PC-3 (cell line): Measurements from ENCODE around the gene SPRED2. TPM values are rescaled to one million over a fixed set of nuclear protein-coding genes. Genes with fewer than 3 reads are reported as not detected.

Experiments
- ATAC-seq: fragments of 200-7000 bp; cut with Tn5 transposase; 2 replicates; pipeline ENCODE4 v1.9.1; 2020; ENCODE audit warnings: mild to moderate bottlenecking, moderate library complexity
- BruUV-seq: library from RNA; stranded (reverse); fragments of 400-500 nt; replicated peaks from 2 replicates; lab custom pipeline; 2021; lab: Mats Ljungman, UMichigan
- CTCF ChIA-PET: fragments of 300-600 bp; sonication (Branson Sonifier 250); formaldehyde crosslinking; loops from one replicate; lab custom pipeline; 2022; ENCODE audit warnings: antibody characterized with exemption; lab: Charles Lee
- POLR2A ChIA-PET: fragments of 300-600 bp; sonication (Branson Sonifier 250); formaldehyde crosslinking; loops from one replicate; lab custom pipeline; 2022; ENCODE audit warnings: antibody characterized with exemption; ENCODE audit not compliant: unreplicated experiment; lab: Charles Lee
- DNase-seq: peaks from one replicate; pipeline ENCODE4 v3.0.0-alpha.2; 2015
- H2AFZ ChIP-seq: fragments of 300-600 bp; sonication (generic); 2 replicates; pipeline ENCODE4 v1.6.0; 2016; ENCODE audit warnings: antibody characterized with exemption, low read length
- H3F3A ChIP-seq: fragments of 300-600 bp; sonication (generic); one replicate; pipeline ENCODE4 v1.6.0; 2017; ENCODE audit warnings: antibody characterized with exemption, low read length, control low read depth, mild to moderate bottlenecking; ENCODE audit not compliant: unreplicated experiment
- H3K27ac ChIP-seq: fragments of 300-600 bp; sonication (generic); 2 replicates; pipeline ENCODE4 v1.5.1; 2016; ENCODE audit warnings: mild to moderate bottlenecking, low read length
- H3K27me3 ChIP-seq: fragments of 300-600 bp; sonication (generic); 2 replicates; pipeline ENCODE4 v1.6.1; 2016; ENCODE audit warnings: low read length, mixed read lengths
- H3K36me3 ChIP-seq: fragments of 300-600 bp; sonication (generic); 2 replicates; pipeline ENCODE4 v1.6.1; 2016; ENCODE audit warnings: low read depth, mixed run types, low read length, mixed read lengths
- H3K4me1 ChIP-seq: fragments of 300-600 bp; sonication (generic); 2 replicates; pipeline ENCODE4 v1.5.1; 2016; ENCODE audit warnings: low read length; ENCODE audit not compliant: insufficient read depth
- H3K4me2 ChIP-seq: fragments of 300-600 bp; sonication (generic); 2 replicates; pipeline ENCODE4 v1.6.0; 2016; ENCODE audit warnings: low read length
- H3K4me3 ChIP-seq: fragments of 300-600 bp; sonication (generic); 2 replicates; pipeline ENCODE4 v1.5.1; 2016; ENCODE audit warnings: mild to moderate bottlenecking, low read length, mixed read lengths
- H3K79me2 ChIP-seq: fragments of 300-600 bp; sonication (generic); 2 replicates; pipeline ENCODE4 v1.6.1; 2017; ENCODE audit warnings: low read length, mixed read lengths
- H3K9ac ChIP-seq: fragments of 300-600 bp; sonication (generic); 2 replicates; pipeline ENCODE4 v1.6.0; 2016; ENCODE audit warnings: mild to moderate bottlenecking, low read length
- H3K9me2 ChIP-seq: fragments of 300-600 bp; sonication (generic); replicated peaks from 2 replicates; pipeline ENCODE4 v1.6.1; 2016; ENCODE audit warnings: mixed run types, low read length, mixed read lengths
- H3K9me3 ChIP-seq: fragments of 300-600 bp; sonication (generic); 2 replicates; pipeline ENCODE4 v1.6.1; 2016; ENCODE audit warnings: low read length, mixed read lengths
- H4K20me1 ChIP-seq: fragments of 300-600 bp; sonication (generic); 2 replicates; pipeline ENCODE4 v1.6.1; 2016; ENCODE audit warnings: low read length, mixed read lengths
- CTCF ChIP-seq: fragments of 300-600 bp; sonication (generic); conservative IDR thresholded peaks from 2 replicates; pipeline ENCODE4 v1.5.1; 2017; ENCODE audit warnings: antibody characterized with exemption, low read depth, mild to moderate bottlenecking, low read length
- EZH2 ChIP-seq: fragments of 300-600 bp; sonication (generic); IDR thresholded peaks from one replicate; pipeline ENCODE4 v1.6.1; 2017; ENCODE audit warnings: antibody characterized with exemption, mild to moderate bottlenecking, low read length; ENCODE audit not compliant: unreplicated experiment
- EZH2phosphoT487 ChIP-seq: fragments of 300-600 bp; sonication (generic); IDR thresholded peaks from 2 replicates; pipeline ENCODE4 v1.6.1; 2018; ENCODE audit warnings: mild to moderate bottlenecking, antibody characterized with exemption, low read length, borderline replicate concordance
- intact Hi-C: fragments of 100-400 bp; cut with micrococcal nuclease; formaldehyde crosslinking; loops from 2 replicates; pipeline ENCODE4 v1.9.0; 2023
- total RNA-seq: library from RNA; depleted of rRNA; stranded (reverse); fragments of >200 nt; gene quantifications from 2 replicates; pipeline ENCODE4 v1.2.3, GENCODE V29; 2014

Gene SPRED2
- total RNA-seq, 1 experiment from 2014 or later, result 16.2 TPM

DNA sequence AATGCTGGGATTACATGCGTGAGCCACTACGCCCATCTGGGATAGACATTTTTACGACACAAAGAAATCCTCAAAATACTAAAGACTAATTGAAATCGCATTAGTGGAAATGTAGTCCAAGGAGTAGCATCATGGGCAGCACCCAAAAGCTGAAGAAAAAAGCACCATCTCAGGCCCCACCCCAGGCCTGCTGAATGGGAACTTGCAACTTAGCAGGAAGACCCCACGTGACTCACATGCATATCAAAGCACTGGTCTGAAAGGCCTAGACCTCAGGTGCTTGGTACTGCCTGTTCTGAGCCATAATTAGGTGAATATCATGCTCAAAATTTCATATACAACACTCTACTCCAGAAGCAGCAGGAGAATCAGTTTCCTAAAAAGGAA is 28.9 kb downstream of the SPRED2 start:
- Histone ChIP-seq H3K27me3 (no peaks in the 10 kb centered on the region), H3K4me2 (no peak overlapping the region), H3K9ac (no peak overlapping the region), H3K4me1 (peaks cover 16% of the 10 kb centered on the region), H3K79me2 (peaks cover 96% of the 10 kb centered on the region), H2AFZ (no peak overlapping the region), H3K27ac (no peak overlapping the region), H3K4me3 (no peak overlapping the region), H3K9me3 (no peaks in the 10 kb centered on the region), H3K36me3 (no peaks in the 10 kb centered on the region), H3F3A (no peaks in the 10 kb centered on the region), H3K9me2 (no peaks in the 10 kb centered on the region), H4K20me1 (peaks cover 24% of the 10 kb centered on the region)
- CTCF ChIA-PET, result no interaction called here
- POLR2A ChIA-PET, result no interaction called here
- TF ChIP-seq EZH2phosphoT487 (no peak), EZH2 (no peak), CTCF (no peak)
- no TSS peak for BruUV-seq
- intact Hi-C loops, result no loop called here
- ATAC-seq (no peak), DNase-seq (no peak)

GRCh38 chr2:65402780-65403528 is 29.4 kb downstream of the SPRED2 start:
- no TSS peak for BruUV-seq
- CTCF ChIA-PET, result no interaction called here
- peaks cover 24% of the 10 kb centered on the region for H4K20me1 ChIP-seq

More at GRCh38 chr2:65402780-65403528, 29.4 kb downstream of the SPRED2 start:
- H2AFZ ChIP-seq, result no peak overlapping the region
- peaks cover 96% of the 10 kb centered on the region for H3K79me2 ChIP-seq
- POLR2A ChIA-PET, result no interaction called here
- peaks cover 17% of the 10 kb centered on the region for H3K4me1 ChIP-seq
- ATAC-seq, result no peak
- H3K9ac ChIP-seq, result no peak overlapping the region
- intact Hi-C loops, result no loop called here
- H3K27me3 ChIP-seq, result no peaks in the 10 kb centered on the region
- no peak overlapping the region for H3K4me2 ChIP-seq
- H3K27ac ChIP-seq, result no peak overlapping the region
- H3K36me3 ChIP-seq, result no peaks in the 10 kb centered on the region
- H3F3A ChIP-seq, result no peaks in the 10 kb centered on the region
- no peaks in the 10 kb centered on the region for H3K9me2 ChIP-seq
- H3K4me3 ChIP-seq, result no peak overlapping the region
- no peak for TF ChIP-seq CTCF
- no peak for TF ChIP-seq EZH2
- TF ChIP-seq EZH2phosphoT487, result no peak
- no peaks in the 10 kb centered on the region for H3K9me3 ChIP-seq
- no peak for DNase-seq
